SK-N-SH treated with all-trans-retinoic acid at 6 μM for 48 hours (cell line): Measurements from ENCODE around the gene WASF2.
A peak's percentile ranks its signal among the peaks of the same experiment; 100 is the strongest.

Experiments
- ATAC-seq: fragments of 200-7000 bp; cut with Tn5 transposase; 3 replicates; pipeline ENCODE4 v1.9.1; 2020; ENCODE audit warnings: mild to moderate bottlenecking, moderate library complexity
- ARNTL ChIP-seq: fragments of 450-650 bp; formaldehyde crosslinking; IDR thresholded peaks from 2 replicates; pipeline ENCODE4 v1.5.0; 2020; ENCODE audit warnings: low read depth, mild to moderate bottlenecking, moderate library complexity, borderline replicate concordance
- BACH2 ChIP-seq: fragments of 250-450 bp; sonication (Bioruptor Pico); IDR thresholded peaks from 2 replicates; pipeline ENCODE4 v1.9.0; 2021; ENCODE audit warnings: mild to moderate bottlenecking, borderline replicate concordance
- CSDC2 ChIP-seq: fragments of 250-450 bp; sonication (Bioruptor Pico); IDR thresholded peaks from 2 replicates; pipeline ENCODE4 v1.5.0; 2020; ENCODE audit warnings: mild to moderate bottlenecking, moderate library complexity
- CSRNP3 ChIP-seq: fragments of 250-450 bp; sonication (Bioruptor Pico); IDR thresholded peaks from 2 replicates; pipeline ENCODE4 v1.5.1; 2021; ENCODE audit warnings: mild to moderate bottlenecking, moderate library complexity
- ESRRG ChIP-seq: fragments of 250-450 bp; sonication (Bioruptor Pico); IDR thresholded peaks from 2 replicates; pipeline ENCODE4 v1.6.1; 2021; ENCODE audit warnings: mild to moderate bottlenecking
- GLIS3 ChIP-seq: fragments of 250-450 bp; sonication (Bioruptor Pico); IDR thresholded peaks from 2 replicates; pipeline ENCODE4 v1.5.0; 2020; ENCODE audit warnings: mild to moderate bottlenecking, moderate library complexity
- ISL1 ChIP-seq: fragments of 250-450 bp; sonication (Bioruptor Pico); IDR thresholded peaks from 2 replicates; pipeline ENCODE4 v2.1.2; 2022; ENCODE audit warnings: mild to moderate bottlenecking, moderate library complexity
- OSR1 ChIP-seq: fragments of 250-450 bp; sonication (Bioruptor Pico); IDR thresholded peaks from 2 replicates; pipeline ENCODE4 v1.8.0; 2022; ENCODE audit warnings: moderate library complexity, mild to moderate bottlenecking, inconsistent platforms
- PPARA ChIP-seq: fragments of 250-450 bp; sonication (Bioruptor Pico); IDR thresholded peaks from 2 replicates; pipeline ENCODE4 v1.5.0; 2020; ENCODE audit warnings: mild to moderate bottlenecking, borderline replicate concordance
- RARB ChIP-seq: fragments of 250-450 bp; sonication (Bioruptor Pico); IDR thresholded peaks from 2 replicates; pipeline ENCODE4 v1.8.0; 2021; ENCODE audit warnings: mild to moderate bottlenecking, moderate library complexity
- SNAI2 ChIP-seq: fragments of 250-450 bp; sonication (Bioruptor Pico); IDR thresholded peaks from 2 replicates; pipeline ENCODE4 v1.5.0; 2020; ENCODE audit warnings: mild to moderate bottlenecking, moderate library complexity
- TSHZ2 ChIP-seq: fragments of 250-450 bp; sonication (Bioruptor Pico); IDR thresholded peaks from 2 replicates; pipeline ENCODE4 v1.5.0; 2020; ENCODE audit warnings: mild to moderate bottlenecking, moderate library complexity
- ZC3H10 ChIP-seq: fragments of 250-450 bp; sonication (Bioruptor Pico); IDR thresholded peaks from 2 replicates; pipeline ENCODE4 v1.5.1; 2021; ENCODE audit warnings: mild to moderate bottlenecking, moderate library complexity
- ZFP3 ChIP-seq: fragments of 250-450 bp; sonication (Bioruptor Pico); IDR thresholded peaks from 2 replicates; pipeline ENCODE4 v1.5.0; 2020; ENCODE audit warnings: mild to moderate bottlenecking, moderate library complexity
- ZFP30 ChIP-seq: fragments of 450-650 bp; formaldehyde crosslinking; IDR thresholded peaks from 2 replicates; pipeline ENCODE4 v1.5.0; 2022; ENCODE audit warnings: mild to moderate bottlenecking, moderate library complexity
- ZNF70 ChIP-seq: fragments of 450-650 bp; formaldehyde crosslinking; IDR thresholded peaks from 2 replicates; pipeline ENCODE4 v1.5.0; 2020; ENCODE audit warnings: mild to moderate bottlenecking, moderate library complexity
- ZNF8 ChIP-seq: fragments of 450-650 bp; formaldehyde crosslinking; IDR thresholded peaks from 2 replicates; pipeline ENCODE4 v1.5.0; 2020; ENCODE audit warnings: mild to moderate bottlenecking, moderate library complexity
- TF ChIP-seq, protein P1 (sequence below): fragments of 250-450 bp; sonication (Bioruptor Pico); IDR thresholded peaks from 2 replicates; pipeline ENCODE4 v1.5.1; 2020; ENCODE audit warnings: low read depth, mild to moderate bottlenecking, moderate library complexity
- TF ChIP-seq, protein P2 (sequence below): fragments of 250-450 bp; sonication (Bioruptor Pico); IDR thresholded peaks from 2 replicates; pipeline ENCODE4 v1.8.0; 2020; ENCODE audit warnings: mild to moderate bottlenecking, moderate library complexity, borderline replicate concordance
- TF ChIP-seq, protein P3 (sequence below): fragments of 250-450 bp; sonication (Bioruptor Pico); IDR thresholded peaks from 2 replicates; pipeline ENCODE4 v1.8.0; 2021; ENCODE audit warnings: low read depth, mild to moderate bottlenecking, moderate library complexity, borderline replicate concordance

Gene WASF2

DNA sequence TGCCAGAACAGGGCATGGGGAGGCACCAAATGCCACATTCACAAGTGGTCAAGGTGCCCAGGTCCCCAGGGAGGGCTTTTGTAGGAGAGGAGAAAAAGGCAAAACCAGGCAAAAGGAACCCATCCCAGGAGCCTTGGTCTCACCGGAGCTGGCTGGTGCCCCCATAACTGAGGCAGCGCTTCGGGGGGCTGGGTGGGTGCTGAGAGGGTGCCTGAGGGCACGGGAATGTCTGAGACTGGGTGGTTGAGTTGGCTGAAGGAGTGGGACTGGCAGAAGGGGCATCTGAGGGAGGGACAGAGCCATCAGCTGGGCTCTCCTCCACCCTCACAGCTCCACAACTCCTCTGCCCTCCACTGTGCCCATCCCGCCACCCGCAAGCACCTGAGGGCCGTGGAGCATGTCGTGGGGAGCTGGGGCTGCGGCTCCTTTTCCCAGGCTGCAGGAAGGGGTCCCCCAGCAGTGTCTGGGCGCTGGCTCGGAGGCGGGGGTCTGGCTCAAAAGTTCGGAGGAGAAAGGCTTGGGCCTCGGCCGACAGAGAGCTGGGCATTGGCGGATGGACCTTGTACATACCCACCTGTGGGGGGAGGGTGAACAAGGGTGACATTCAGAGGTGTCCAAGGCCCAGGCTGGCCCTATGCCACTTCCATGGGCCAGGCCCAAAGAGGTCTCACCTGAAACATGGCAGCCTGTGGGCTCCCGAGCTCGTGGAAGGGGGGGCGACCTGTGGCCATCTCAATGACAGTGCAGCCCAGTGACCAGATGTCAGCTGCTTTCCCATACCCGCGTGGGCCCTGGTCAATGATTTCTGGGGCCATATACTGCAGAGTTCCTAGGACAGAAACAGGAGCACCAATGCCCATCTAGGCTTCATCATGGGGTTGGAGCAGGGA lies 131.7 kb downstream of the WASF2 start:
- no peak for ATAC-seq
- no peak for TF ChIP-seq ZNF8
- TF ChIP-seq ZNF70 (CRISPR knock-in tag) = no peak
- TF ChIP-seq ISL1 (CRISPR knock-in tag) = no peak
- TF ChIP-seq, protein P1, sequence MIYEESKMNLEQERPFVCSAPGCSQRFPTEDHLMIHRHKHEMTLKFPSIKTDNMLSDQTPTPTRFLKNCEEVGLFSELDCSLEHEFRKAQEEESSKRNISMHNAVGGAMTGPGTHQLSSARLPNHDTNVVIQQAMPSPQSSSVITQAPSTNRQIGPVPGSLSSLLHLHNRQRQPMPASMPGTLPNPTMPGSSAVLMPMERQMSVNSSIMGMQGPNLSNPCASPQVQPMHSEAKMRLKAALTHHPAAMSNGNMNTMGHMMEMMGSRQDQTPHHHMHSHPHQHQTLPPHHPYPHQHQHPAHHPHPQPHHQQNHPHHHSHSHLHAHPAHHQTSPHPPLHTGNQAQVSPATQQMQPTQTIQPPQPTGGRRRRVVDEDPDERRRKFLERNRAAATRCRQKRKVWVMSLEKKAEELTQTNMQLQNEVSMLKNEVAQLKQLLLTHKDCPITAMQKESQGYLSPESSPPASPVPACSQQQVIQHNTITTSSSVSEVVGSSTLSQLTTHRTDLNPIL (CRISPR knock-in tag) = no peak
- TF ChIP-seq PPARA (CRISPR knock-in tag) = no peak
- TF ChIP-seq ARNTL (CRISPR knock-in tag) = no peak
- no peak for TF ChIP-seq GLIS3 (CRISPR knock-in tag)
- no peak for TF ChIP-seq ZC3H10 (CRISPR knock-in tag)
- TF ChIP-seq SNAI2 = no peak
- TF ChIP-seq, protein P2, sequence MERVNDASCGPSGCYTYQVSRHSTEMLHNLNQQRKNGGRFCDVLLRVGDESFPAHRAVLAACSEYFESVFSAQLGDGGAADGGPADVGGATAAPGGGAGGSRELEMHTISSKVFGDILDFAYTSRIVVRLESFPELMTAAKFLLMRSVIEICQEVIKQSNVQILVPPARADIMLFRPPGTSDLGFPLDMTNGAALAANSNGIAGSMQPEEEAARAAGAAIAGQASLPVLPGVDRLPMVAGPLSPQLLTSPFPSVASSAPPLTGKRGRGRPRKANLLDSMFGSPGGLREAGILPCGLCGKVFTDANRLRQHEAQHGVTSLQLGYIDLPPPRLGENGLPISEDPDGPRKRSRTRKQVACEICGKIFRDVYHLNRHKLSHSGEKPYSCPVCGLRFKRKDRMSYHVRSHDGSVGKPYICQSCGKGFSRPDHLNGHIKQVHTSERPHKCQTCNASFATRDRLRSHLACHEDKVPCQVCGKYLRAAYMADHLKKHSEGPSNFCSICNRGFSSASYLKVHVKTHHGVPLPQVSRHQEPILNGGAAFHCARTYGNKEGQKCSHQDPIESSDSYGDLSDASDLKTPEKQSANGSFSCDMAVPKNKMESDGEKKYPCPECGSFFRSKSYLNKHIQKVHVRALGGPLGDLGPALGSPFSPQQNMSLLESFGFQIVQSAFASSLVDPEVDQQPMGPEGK = no peak
- TF ChIP-seq TSHZ2 (CRISPR knock-in tag) = no peak
- TF ChIP-seq RARB (CRISPR knock-in tag) = no peak
- TF ChIP-seq BACH2 (CRISPR knock-in tag) = no peak

- ATAC-seq = peak; percentile 91
- no peak for TF ChIP-seq CSDC2 (CRISPR knock-in tag)
- TF ChIP-seq OSR1 (CRISPR knock-in tag) = no peak
- TF ChIP-seq CSRNP3 (CRISPR knock-in tag) = no peak
- TF ChIP-seq ZNF8 = no peak
These were observed 132.5 kb downstream of the WASF2 start for GRCh38 chr1:27357281-27358037.

DNA sequence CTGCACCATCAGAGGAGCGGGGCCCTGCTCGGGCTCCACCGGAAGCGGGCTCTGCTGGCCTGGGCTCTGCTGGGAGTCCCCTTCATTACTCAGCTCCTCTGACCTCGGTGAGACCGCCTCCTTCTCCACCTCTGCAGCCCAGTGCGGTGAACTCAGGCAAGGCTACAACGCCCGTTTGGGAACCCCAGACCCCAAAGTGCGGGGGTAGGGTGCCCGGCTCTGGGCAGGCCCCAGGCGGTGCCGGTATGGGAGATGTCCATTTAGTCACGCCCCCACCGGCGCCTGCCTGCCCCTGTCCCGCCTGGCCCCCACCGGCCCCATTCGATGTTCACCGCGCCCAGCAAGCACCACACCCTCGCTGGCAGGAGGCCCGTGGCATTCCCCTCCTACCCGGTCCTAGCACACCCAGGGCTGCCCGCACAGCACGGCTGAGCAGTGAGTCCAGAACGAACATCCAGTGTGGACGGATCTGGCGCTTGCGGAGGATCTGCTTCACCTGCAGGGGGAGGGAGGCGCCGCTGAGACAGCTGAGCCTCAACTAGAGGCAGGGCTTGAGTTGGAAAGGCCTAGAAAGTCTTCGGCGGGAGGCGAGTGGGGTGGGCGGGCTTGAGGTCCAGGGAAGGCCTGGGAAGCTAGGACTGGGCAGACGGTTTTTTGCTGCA lies 133.2 kb downstream of the WASF2 start:
- TF ChIP-seq, protein P2 = no peak
- TF ChIP-seq ISL1 (CRISPR knock-in tag) (no peak), ZNF70 (CRISPR knock-in tag) (no peak), TSHZ2 (CRISPR knock-in tag) (no peak), ZFP3 (no peak), BACH2 (CRISPR knock-in tag) (no peak), ZNF8 (no peak), OSR1 (CRISPR knock-in tag) (no peak), ZFP30 (CRISPR knock-in tag) (no peak), ESRRG (CRISPR knock-in tag) (no peak)
- TF ChIP-seq, protein P3, sequence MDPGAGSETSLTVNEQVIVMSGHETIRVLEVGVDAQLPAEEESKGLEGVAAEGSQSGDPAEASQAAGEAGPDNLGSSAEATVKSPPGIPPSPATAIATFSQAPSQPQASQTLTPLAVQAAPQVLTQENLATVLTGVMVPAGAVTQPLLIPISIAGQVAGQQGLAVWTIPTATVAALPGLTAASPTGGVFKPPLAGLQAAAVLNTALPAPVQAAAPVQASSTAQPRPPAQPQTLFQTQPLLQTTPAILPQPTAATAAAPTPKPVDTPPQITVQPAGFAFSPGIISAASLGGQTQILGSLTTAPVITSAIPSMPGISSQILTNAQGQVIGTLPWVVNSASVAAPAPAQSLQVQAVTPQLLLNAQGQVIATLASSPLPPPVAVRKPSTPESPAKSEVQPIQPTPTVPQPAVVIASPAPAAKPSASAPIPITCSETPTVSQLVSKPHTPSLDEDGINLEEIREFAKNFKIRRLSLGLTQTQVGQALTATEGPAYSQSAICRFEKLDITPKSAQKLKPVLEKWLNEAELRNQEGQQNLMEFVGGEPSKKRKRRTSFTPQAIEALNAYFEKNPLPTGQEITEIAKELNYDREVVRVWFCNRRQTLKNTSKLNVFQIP (CRISPR knock-in tag) = no peak
- no peak for ATAC-seq
